ENCODE data around the gene NPHP1.
"Not testable (repeated sequence)": the region's sequence is repeated elsewhere in the genome, so short reads cannot be mapped to it uniquely, and the experiment has no call there.

DNA sequence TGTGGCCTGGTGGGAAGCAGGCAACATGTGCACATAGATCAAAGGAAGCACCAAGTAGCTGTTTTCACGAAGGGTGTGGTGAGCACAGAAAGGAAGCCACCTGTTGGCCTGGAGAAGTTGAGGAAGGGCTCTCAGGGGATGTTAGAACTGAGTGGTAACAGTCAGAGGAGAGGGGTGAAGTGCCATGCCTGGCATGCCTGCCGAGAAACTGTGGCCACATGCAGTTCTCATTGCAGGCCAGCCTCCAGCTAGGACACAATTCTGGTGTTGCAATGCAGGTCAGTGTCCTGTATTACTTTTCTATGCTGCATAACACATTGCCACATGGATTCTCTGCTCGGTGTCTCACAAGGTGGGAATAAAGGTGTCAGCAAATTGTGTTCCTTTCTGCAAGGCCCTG lies 38.5 kb upstream of the NPHP1 start:
- TF ChIP-seq, protein P1, sequence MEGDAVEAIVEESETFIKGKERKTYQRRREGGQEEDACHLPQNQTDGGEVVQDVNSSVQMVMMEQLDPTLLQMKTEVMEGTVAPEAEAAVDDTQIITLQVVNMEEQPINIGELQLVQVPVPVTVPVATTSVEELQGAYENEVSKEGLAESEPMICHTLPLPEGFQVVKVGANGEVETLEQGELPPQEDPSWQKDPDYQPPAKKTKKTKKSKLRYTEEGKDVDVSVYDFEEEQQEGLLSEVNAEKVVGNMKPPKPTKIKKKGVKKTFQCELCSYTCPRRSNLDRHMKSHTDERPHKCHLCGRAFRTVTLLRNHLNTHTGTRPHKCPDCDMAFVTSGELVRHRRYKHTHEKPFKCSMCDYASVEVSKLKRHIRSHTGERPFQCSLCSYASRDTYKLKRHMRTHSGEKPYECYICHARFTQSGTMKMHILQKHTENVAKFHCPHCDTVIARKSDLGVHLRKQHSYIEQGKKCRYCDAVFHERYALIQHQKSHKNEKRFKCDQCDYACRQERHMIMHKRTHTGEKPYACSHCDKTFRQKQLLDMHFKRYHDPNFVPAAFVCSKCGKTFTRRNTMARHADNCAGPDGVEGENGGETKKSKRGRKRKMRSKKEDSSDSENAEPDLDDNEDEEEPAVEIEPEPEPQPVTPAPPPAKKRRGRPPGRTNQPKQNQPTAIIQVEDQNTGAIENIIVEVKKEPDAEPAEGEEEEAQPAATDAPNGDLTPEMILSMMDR (IDR thresholded peaks at IDR 0.05) = not testable (repeated sequence)
- not testable (repeated sequence) for TF ChIP-seq POLR2A, POLR2AphosphoS5 (IDR thresholded peaks at IDR 0.05)

All from transverse colon (tissue), 4 donors.